HepG2 (cell line): ENCODE measurements around the gene COG5. TPM values are rescaled to one million over a fixed set of nuclear protein-coding genes. Genes with fewer than 3 reads are reported as not detected.

Experiments used
- CCAR2 ChIP-seq: fragments of 200-400 bp; formaldehyde crosslinking; optimal IDR thresholded peaks from 2 replicates; pipeline ENCODE3; 2018; ENCODE audit warnings: low read depth, mild to moderate bottlenecking, low read length, moderate library complexity
- FIP1L1 ChIP-seq: fragments of 200-400 bp; formaldehyde crosslinking; IDR thresholded peaks from 2 replicates; pipeline ENCODE4 v1.6.1; 2018; ENCODE audit warnings: low read depth, mild to moderate bottlenecking, low read length, moderate library complexity, borderline replicate concordance; ENCODE audit not compliant: insufficient read depth
- HHEX ChIP-seq: IDR thresholded peaks from 2 replicates; pipeline ENCODE4 v1.6.1; 2016; ENCODE audit warnings: control low read depth
- HNRNPK ChIP-seq: fragments of 200-400 bp; formaldehyde crosslinking; IDR thresholded peaks from 2 replicates; pipeline ENCODE4 v1.6.1; 2018; ENCODE audit warnings: low read length, low read depth, moderate library complexity, mild to moderate bottlenecking; ENCODE audit not compliant: poor library complexity, severe bottlenecking
- KLF12 ChIP-seq: sonication (generic); formaldehyde crosslinking; IDR thresholded peaks from 2 replicates; pipeline ENCODE4 v1.4.0; 2020; ENCODE audit warnings: missing genetic modification reagents, borderline replicate concordance
- KMT2A ChIP-seq: sonication (generic); formaldehyde crosslinking; IDR thresholded peaks from 2 replicates; pipeline ENCODE4 v1.4.0; 2020; ENCODE audit warnings: missing genetic modification reagents
- MED8 ChIP-seq: sonication (generic); formaldehyde crosslinking; IDR thresholded peaks from 2 replicates; pipeline ENCODE4 v1.8.1; 2023; ENCODE audit warnings: mild to moderate bottlenecking, missing genetic modification reagents; ENCODE audit not compliant: insufficient replicate concordance
- RFX5 ChIP-seq: IDR thresholded peaks from 2 replicates; pipeline ENCODE4 v1.6.1; 2011; ENCODE audit warnings: low read depth, low read length, improper control_type of control experiment
- ZBTB3 ChIP-seq: sonication (generic); formaldehyde crosslinking; IDR thresholded peaks from 2 replicates; pipeline ENCODE4 v1.4.0; 2020; ENCODE audit warnings: low read depth, mild to moderate bottlenecking, moderate library complexity, missing genetic modification reagents, borderline replicate concordance
- ZBTB7A ChIP-seq: sonication (generic); formaldehyde crosslinking; IDR thresholded peaks from 2 replicates; pipeline ENCODE4 v1.8.0; 2022; ENCODE audit warnings: mild to moderate bottlenecking, missing genetic modification reagents
- ZNF263 ChIP-seq: sonication (generic); formaldehyde crosslinking; IDR thresholded peaks from 2 replicates; pipeline ENCODE4 v1.4.0; 2020; ENCODE audit warnings: missing genetic modification reagents
- ZNF383 ChIP-seq: sonication (generic); formaldehyde crosslinking; IDR thresholded peaks from 2 replicates; pipeline ENCODE4 v1.4.0; 2020; ENCODE audit warnings: missing genetic modification reagents, mild to moderate bottlenecking, borderline replicate concordance
- ZNF678 ChIP-seq: sonication (generic); formaldehyde crosslinking; IDR thresholded peaks from 2 replicates; pipeline ENCODE4 v1.4.0; 2020; ENCODE audit warnings: mild to moderate bottlenecking, missing genetic modification reagents
- ZNF703 ChIP-seq: sonication (generic); formaldehyde crosslinking; IDR thresholded peaks from 2 replicates; pipeline ENCODE4 v1.5.1; 2020; ENCODE audit warnings: missing genetic modification reagents, mild to moderate bottlenecking, moderate library complexity, borderline replicate concordance
- ZNF75D ChIP-seq: sonication (generic); formaldehyde crosslinking; IDR thresholded peaks from 2 replicates; pipeline ENCODE4 v1.8.1; 2023; ENCODE audit warnings: missing genetic modification reagents, mild to moderate bottlenecking, borderline replicate concordance
- ZNF781 ChIP-seq: sonication (generic); formaldehyde crosslinking; IDR thresholded peaks from 2 replicates; pipeline ENCODE4 v1.5.1; 2020; ENCODE audit warnings: borderline replicate concordance, mild to moderate bottlenecking, missing genetic modification reagents; ENCODE audit errors: not compliant biosample characterization
- ZSCAN31 ChIP-seq: sonication (generic); formaldehyde crosslinking; IDR thresholded peaks from 2 replicates; pipeline ENCODE4 v1.5.0; 2020; ENCODE audit warnings: low read depth, mild to moderate bottlenecking, missing genetic modification reagents
- polyA plus RNA-seq, 8 experiments: library from polyadenylated mRNA; depleted of rRNA in 3 of 8; stranded (reverse) in 7 of 8; unstranded in 1 of 8; fragments of >200 nt; fragmentation: Illumina TruSeq in 4 of 8; extraction: Trizol in 4 of 8; gene quantifications; 2 replicates each; pipeline versions ENCODE4 v1.2.1 to v1.2.3, GENCODE V29; 2011 to 2016; ENCODE audit warnings: low read depth in 4 of 8, missing spikeins in 1 of 8, mixed read lengths in 1 of 8; ENCODE audit not compliant: insufficient read depth in 1 of 8
- total RNA-seq, 5 experiments: library from RNA; depleted of rRNA; stranded (reverse); fragments of >200 nt; fragmentation: Illumina TruSeq; extraction: Trizol; gene quantifications; 2 replicates each; pipeline ENCODE4 v1.2.3, GENCODE V29; 2016; ENCODE audit warnings: low read depth in 1 of 5
- TF ChIP-seq, protein P1 (sequence below): sonication (generic); formaldehyde crosslinking; IDR thresholded peaks from 2 replicates; pipeline ENCODE4 v1.8.1; 2023; ENCODE audit warnings: mild to moderate bottlenecking, moderate library complexity, missing genetic modification reagents
- TF ChIP-seq, protein P2 (sequence below): IDR thresholded peaks from 2 replicates; pipeline ENCODE4 v1.6.1; 2016; ENCODE audit warnings: low read depth, control low read depth
- TF ChIP-seq, protein P3 (sequence below): sonication (generic); formaldehyde crosslinking; IDR thresholded peaks from 2 replicates; pipeline ENCODE4; 2020; ENCODE audit warnings: missing genetic modification reagents, mild to moderate bottlenecking, borderline replicate concordance
- TF ChIP-seq, protein P4 (sequence below): sonication (generic); formaldehyde crosslinking; IDR thresholded peaks from 2 replicates; pipeline ENCODE4 v1.4.0; 2020; ENCODE audit warnings: missing genetic modification reagents; ENCODE audit errors: not compliant biosample characterization

COG5 gene
- total and polyA plus RNA-seq, 2 of the 13 experiments (the other 11 are each of a cell fraction or from before 2014, with no cell fraction given), result 20.4 to 31.3 TPM

DNA sequence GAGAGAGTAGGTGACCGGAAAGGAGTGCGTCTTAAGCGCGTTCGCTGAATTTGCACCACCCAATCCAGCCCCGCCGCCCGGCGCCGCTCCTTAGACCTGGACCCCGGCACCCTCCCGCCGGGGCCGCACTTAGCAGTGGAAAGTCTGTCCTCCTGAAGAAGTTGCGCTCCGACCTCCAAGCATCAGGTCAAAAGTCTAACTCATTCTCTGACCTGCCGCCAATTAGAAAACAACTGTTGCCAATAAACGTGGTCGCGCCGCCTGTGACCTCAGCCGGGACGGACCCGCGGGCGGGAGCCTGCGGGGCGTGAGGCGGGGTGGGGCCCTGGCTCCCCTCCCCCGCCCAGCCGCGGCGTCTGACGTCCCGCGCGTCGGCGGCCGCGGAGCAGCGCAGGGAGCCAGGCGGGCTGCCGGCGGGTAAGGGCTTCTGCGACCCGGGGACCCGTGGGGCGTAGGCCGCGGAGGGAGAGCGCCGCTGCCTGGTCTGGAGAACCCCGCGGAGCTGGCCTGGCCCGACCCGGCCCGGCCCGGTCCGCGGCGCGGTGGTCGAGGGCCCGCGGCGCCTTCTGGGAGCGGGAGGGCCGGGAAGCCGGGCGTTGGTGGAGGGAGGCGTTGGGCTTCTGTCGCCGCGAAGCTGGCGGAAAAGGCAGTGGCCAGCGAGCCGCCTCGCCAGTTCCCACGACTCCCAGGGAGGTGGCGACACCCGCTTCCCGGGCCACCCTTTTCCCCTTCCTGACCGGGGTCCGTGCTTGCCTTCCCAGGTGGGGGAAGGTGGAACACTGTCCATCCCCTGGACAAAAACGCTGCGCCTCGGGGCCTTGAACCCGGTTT lies 16.4 kb upstream of the COG5 start, which contains the start of gene BCAP29 (continued):
- TF ChIP-seq ZNF703 (no peak), ZNF75D (CRISPR knock-in tag) (no peak), HNRNPK (no peak), ZBTB7A (CRISPR knock-in tag) (no peak), FIP1L1 (no peak), RFX5 (no peak), HHEX (CRISPR knock-in tag) (no peak), ZNF678 (no peak), ZNF383 (no peak), KLF12 (CRISPR knock-in tag) (no peak; the same call in 1 of the 2 replicates), ZBTB3 (CRISPR knock-in tag) (no peak), KMT2A (CRISPR knock-in tag) (peak; percentile 66), ZNF263 (0 out of 2 replicates have a peak, but pooled peaks have one; percentile 13), MED8 (CRISPR knock-in tag) (peak; percentile 56), CCAR2 (no peak), ZNF781 (CRISPR knock-in tag) (no peak), ZSCAN31 (peak; percentile 56; the same call in 1 of the 2 replicates)
- TF ChIP-seq, protein P1, sequence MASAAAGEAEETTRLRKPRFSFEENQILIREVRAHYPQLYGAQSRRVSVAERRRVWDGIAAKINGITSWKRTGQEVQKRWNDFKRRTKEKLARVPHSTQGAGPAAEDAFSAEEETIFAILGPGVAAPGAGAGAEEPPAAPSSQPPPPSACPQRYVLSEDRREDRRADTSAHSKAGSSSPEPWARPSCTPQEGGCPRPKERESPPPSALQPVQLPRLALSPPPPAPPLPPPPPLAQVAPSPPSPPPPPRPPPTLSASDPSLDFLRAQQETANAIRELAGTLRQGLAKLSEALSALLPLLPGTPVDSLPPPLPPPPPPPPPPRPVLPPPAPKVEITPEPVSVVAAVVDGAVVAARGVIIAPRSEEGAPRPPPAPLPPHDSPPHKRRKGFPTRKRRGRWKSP (CRISPR knock-in tag), result no peak
- TF ChIP-seq, protein P2, sequence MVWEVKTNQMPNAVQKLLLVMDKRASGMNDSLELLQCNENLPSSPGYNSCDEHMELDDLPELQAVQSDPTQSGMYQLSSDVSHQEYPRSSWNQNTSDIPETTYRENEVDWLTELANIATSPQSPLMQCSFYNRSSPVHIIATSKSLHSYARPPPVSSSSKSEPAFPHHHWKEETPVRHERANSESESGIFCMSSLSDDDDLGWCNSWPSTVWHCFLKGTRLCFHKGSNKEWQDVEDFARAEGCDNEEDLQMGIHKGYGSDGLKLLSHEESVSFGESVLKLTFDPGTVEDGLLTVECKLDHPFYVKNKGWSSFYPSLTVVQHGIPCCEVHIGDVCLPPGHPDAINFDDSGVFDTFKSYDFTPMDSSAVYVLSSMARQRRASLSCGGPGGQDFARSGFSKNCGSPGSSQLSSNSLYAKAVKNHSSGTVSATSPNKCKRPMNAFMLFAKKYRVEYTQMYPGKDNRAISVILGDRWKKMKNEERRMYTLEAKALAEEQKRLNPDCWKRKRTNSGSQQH (CRISPR knock-in tag), result no peak
- TF ChIP-seq, protein P3, sequence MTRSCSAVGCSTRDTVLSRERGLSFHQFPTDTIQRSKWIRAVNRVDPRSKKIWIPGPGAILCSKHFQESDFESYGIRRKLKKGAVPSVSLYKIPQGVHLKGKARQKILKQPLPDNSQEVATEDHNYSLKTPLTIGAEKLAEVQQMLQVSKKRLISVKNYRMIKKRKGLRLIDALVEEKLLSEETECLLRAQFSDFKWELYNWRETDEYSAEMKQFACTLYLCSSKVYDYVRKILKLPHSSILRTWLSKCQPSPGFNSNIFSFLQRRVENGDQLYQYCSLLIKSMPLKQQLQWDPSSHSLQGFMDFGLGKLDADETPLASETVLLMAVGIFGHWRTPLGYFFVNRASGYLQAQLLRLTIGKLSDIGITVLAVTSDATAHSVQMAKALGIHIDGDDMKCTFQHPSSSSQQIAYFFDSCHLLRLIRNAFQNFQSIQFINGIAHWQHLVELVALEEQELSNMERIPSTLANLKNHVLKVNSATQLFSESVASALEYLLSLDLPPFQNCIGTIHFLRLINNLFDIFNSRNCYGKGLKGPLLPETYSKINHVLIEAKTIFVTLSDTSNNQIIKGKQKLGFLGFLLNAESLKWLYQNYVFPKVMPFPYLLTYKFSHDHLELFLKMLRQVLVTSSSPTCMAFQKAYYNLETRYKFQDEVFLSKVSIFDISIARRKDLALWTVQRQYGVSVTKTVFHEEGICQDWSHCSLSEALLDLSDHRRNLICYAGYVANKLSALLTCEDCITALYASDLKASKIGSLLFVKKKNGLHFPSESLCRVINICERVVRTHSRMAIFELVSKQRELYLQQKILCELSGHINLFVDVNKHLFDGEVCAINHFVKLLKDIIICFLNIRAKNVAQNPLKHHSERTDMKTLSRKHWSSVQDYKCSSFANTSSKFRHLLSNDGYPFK (CRISPR knock-in tag), result no peak
- TF ChIP-seq, protein P4, sequence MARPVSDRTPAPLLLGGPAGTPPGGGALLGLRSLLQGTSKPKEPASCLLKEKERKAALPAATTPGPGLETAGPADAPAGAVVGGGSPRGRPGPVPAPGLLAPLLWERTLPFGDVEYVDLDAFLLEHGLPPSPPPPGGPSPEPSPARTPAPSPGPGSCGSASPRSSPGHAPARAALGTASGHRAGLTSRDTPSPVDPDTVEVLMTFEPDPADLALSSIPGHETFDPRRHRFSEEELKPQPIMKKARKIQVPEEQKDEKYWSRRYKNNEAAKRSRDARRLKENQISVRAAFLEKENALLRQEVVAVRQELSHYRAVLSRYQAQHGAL, result no peak
